Endodermal cell (in vitro differentiated cells): ENCODE measurements around the gene APOBEC3G. TPM values are rescaled to one million over a fixed set of nuclear protein-coding genes. Genes with fewer than 3 reads are reported as not detected.
A peak's percentile ranks its signal among the peaks of the same experiment; 100 is the strongest.

Experiments
- DNase-seq: peaks from one replicate; pipeline ENCODE4 v3.0.0-alpha.2; 2017
- H3K27ac ChIP-seq: 2 replicates; pipeline ENCODE4 v1.5.1; 2013; ENCODE audit warnings: mild to moderate bottlenecking, low read depth, low read length, moderate library complexity
- H3K27me3 ChIP-seq: 2 replicates; pipeline ENCODE4 v1.6.1; 2013; ENCODE audit warnings: mild to moderate bottlenecking, low read length, moderate library complexity; ENCODE audit not compliant: insufficient read depth, control insufficient read depth, poor library complexity, severe bottlenecking
- H3K36me3 ChIP-seq: 2 replicates; pipeline ENCODE4 v1.7.0; 2013; ENCODE audit warnings: mild to moderate bottlenecking, low read length, moderate library complexity; ENCODE audit not compliant: control insufficient read depth, insufficient read depth
- H3K4me1 ChIP-seq: one replicate; pipeline ENCODE4 v1.7.0; 2013; ENCODE audit warnings: low read length; ENCODE audit not compliant: control insufficient read depth, insufficient read depth
- H3K4me3 ChIP-seq: 2 replicates; pipeline ENCODE4 v1.5.1; 2013; ENCODE audit warnings: mild to moderate bottlenecking, low read length, moderate library complexity
- H3K9ac ChIP-seq: 2 replicates; pipeline ENCODE4 v1.6.1; 2013; ENCODE audit warnings: mild to moderate bottlenecking, low read length, moderate library complexity; ENCODE audit not compliant: poor library complexity, severe bottlenecking; ENCODE audit errors: extremely low read depth
- H3K9me3 ChIP-seq: 2 replicates; pipeline ENCODE4 v1.6.1; 2013; ENCODE audit warnings: mild to moderate bottlenecking, low read length, moderate library complexity; ENCODE audit not compliant: control insufficient read depth
- H3K27ac Mint-ChIP-seq: 2 replicates; pipeline ENCODE4 v1.8.0; 2020; ENCODE audit warnings: mixed read lengths
- H3K27me3 Mint-ChIP-seq: 2 replicates; pipeline ENCODE4 v1.8.0; 2021; ENCODE audit warnings: mild to moderate bottlenecking, mixed read lengths; ENCODE audit not compliant: insufficient read depth
- H3K36me3 Mint-ChIP-seq: 2 replicates; pipeline ENCODE4 v1.8.0; 2020; ENCODE audit warnings: low read depth, mixed read lengths
- H3K4me1 Mint-ChIP-seq: 2 replicates; pipeline ENCODE4 v1.8.0; 2020; ENCODE audit warnings: mixed read lengths
- H3K4me3 Mint-ChIP-seq: 2 replicates; pipeline ENCODE4 v1.8.0; 2020; ENCODE audit warnings: mild to moderate bottlenecking, moderate library complexity, mixed read lengths
- H3K9me3 Mint-ChIP-seq: 2 replicates; pipeline ENCODE4 v1.8.0; 2020; ENCODE audit warnings: mild to moderate bottlenecking, mixed read lengths
- CTCF ChIP-seq: fragments of 200-600 bp; sonication (generic); conservative IDR thresholded peaks from 2 replicates; pipeline ENCODE4 v1.5.0; 2021; ENCODE audit warnings: antibody characterized with exemption, mild to moderate bottlenecking
- WGBS, 2 experiments: methylation state at CpG; one replicate each; pipeline versions ENCODE4 v1.1.5 to v1.1.7; 2013; ENCODE audit warnings: missing lambda C conversion rate in 2 of 2, mixed read lengths in 1 of 2; ENCODE audit not compliant: insufficient coverage in 1 of 2, insufficient read length in 1 of 2; 5-methylcytosine and 5-hydroxymethylcytosine counted together
- total RNA-seq, 2 donors: library from RNA; stranded (reverse); fragmentation: NEBNext Ultra II Directional in 1 of 2; extraction: Animal tissue kit (Norgen Biotek cat#: 25700) in 1 of 2; gene quantifications; 2 replicates in 1 of 2; 3 replicates in 1 of 2; pipeline ENCODE4 v1.2.1, GENCODE V29; 2021

Gene APOBEC3G
- total RNA-seq, 2 donors from 2014 or later, result 8.7 to 19.7 TPM

DNA sequence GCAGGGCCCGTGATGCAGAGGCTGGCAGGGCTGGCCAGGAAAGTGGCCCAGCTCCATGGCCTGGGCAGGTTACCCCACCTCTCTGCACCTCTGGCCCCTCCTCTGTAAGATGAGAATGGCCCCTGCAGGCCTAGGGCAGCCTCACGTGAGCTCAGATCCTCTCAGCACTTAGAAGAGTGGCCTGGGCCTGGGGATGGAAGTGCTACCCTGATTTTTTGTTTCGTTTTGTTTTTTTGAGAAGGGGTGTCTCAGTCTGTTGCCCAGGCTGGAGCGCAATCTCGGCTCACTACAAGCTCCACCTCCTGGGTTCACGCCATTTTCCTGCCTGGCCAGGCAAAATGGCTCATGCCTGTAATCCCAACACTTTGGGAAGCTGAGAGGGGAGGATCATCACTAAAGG is 21.0 kb downstream of the APOBEC3G start:
- H3K9me3 ChIP-seq, result no peaks in the 10 kb centered on the region
- whole genome bisulfite sequencing, 2 experiments, result 51 to 58% methylated on average over 5 to 6 of the region's 6 CpGs
- H3K4me1 ChIP-seq, result no peaks in the 10 kb centered on the region
- H3K27me3 Mint-ChIP-seq, result no peaks in the 10 kb centered on the region
- no peaks in the 10 kb centered on the region for H3K27me3 ChIP-seq
- H3K27ac ChIP-seq, result no peak overlapping the region
- H3K9me3 Mint-ChIP-seq, result no peaks in the 10 kb centered on the region
- no peaks in the 10 kb centered on the region for H3K36me3 Mint-ChIP-seq
- peak overlapping the region; percentile 66 for H3K27ac Mint-ChIP-seq
- H3K4me1 Mint-ChIP-seq, result peaks cover 17% of the 10 kb centered on the region
- H3K4me3 ChIP-seq, result no peak overlapping the region
- peak; percentile 87 for DNase-seq
- H3K36me3 ChIP-seq, result no peaks in the 10 kb centered on the region
- H3K4me3 Mint-ChIP-seq, result no peak overlapping the region
- no peak for TF ChIP-seq CTCF
- H3K9ac ChIP-seq, result no peak overlapping the region

DNA sequence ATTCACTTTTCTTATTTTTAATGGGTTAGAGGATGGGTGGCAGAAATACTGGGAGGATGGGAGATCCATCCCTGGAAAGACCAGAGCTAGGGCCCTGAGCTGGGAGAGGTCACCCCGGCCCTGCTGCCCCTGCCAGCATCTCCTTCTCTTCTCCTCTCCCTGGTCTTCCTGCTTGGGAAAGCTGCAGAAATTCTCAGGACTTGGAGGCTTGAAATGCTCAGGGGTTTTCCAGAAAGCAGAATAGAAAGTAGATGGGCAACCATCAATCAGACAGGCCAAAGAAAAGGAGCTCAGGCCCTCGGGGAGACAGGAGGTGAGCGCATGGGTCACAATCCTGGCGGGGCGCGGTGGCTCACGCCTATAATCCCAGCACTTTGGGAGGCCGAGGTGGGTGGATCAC is 21.5 kb downstream of the APOBEC3G start:
- WGBS, 2 experiments, result 94% methylated on average over 8 of the region's 8 CpGs; no CpG with 5 or more reads in 1 of the 2 experiments
- H3K4me1 ChIP-seq, result no peaks in the 10 kb centered on the region
- Mint-ChIP-seq H3K36me3 (no peaks in the 10 kb centered on the region), H3K4me1 (peaks cover 17% of the 10 kb centered on the region), H3K4me3 (no peak overlapping the region), H3K27ac (no peak overlapping the region), H3K9me3 (no peaks in the 10 kb centered on the region), H3K27me3 (no peaks in the 10 kb centered on the region)
- H3K9me3 ChIP-seq, result no peaks in the 10 kb centered on the region
- H3K9ac ChIP-seq, result no peak overlapping the region
- H3K36me3 ChIP-seq, result no peaks in the 10 kb centered on the region
- DNase-seq, result no peak
- H3K27ac ChIP-seq, result no peak overlapping the region
- H3K4me3 ChIP-seq, result no peak overlapping the region
- no peaks in the 10 kb centered on the region for H3K27me3 ChIP-seq
- TF ChIP-seq CTCF, result no peak

DNA sequence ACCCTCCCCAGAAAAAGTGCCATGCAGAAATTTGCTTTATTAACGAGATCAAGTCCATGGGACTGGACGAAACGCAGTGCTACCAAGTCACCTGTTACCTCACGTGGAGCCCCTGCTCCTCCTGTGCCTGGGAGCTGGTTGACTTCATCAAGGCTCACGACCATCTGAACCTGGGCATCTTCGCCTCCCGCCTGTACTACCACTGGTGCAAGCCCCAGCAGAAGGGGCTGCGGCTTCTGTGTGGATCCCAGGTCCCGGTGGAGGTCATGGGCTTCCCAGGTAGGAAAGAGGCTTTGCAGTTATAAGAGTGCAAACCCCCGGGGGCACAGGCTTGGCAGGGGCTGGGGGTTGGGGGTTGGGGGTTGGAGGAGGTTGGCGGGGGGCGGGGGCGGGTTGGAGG is 24.2 kb downstream of the APOBEC3G start:
- Histone ChIP-seq H3K27me3 (no peaks in the 10 kb centered on the region), H3K36me3 (no peaks in the 10 kb centered on the region), H3K4me3 (no peak overlapping the region), H3K27ac (no peak overlapping the region), H3K4me1 (no peaks in the 10 kb centered on the region), H3K9ac (no peak overlapping the region), H3K9me3 (no peaks in the 10 kb centered on the region)
- WGBS, 2 experiments, result 86 to 89% methylated on average over 8 to 9 of the region's 13 CpGs
- H3K4me3 Mint-ChIP-seq, result no peak overlapping the region
- TF ChIP-seq CTCF, result no peak
- DNase-seq, result no peak
- no peaks in the 10 kb centered on the region for H3K36me3 Mint-ChIP-seq
- no peak overlapping the region for H3K27ac Mint-ChIP-seq
- H3K9me3 Mint-ChIP-seq, result no peaks in the 10 kb centered on the region
- H3K27me3 Mint-ChIP-seq, result no peaks in the 10 kb centered on the region
- peaks cover 12% of the 10 kb centered on the region for H3K4me1 Mint-ChIP-seq
